B cell (primary cell): ENCODE measurements around the gene CCDC183. TPM values are rescaled to one million over a fixed set of nuclear protein-coding genes. Genes with fewer than 3 reads are reported as not detected.

Source experiments
- ATAC-seq: fragments of 200-7000 bp; cut with Tn5 transposase; one replicate; pipeline ENCODE4 v1.10.0; 2021; ENCODE audit warnings: low read depth, mild to moderate bottlenecking, moderate number of reproducible peaks, moderate library complexity
- CTCF ChIA-PET: fragments of 350-600 bp; sonication (Branson Sonifier 250); formaldehyde crosslinking; loops from one replicate; lab custom pipeline; 2021; ENCODE audit warnings: antibody characterized with exemption, inconsistent platforms; lab: Charles Lee
- POLR2A ChIA-PET: fragments of 350-600 bp; sonication (Branson Sonifier 250); formaldehyde crosslinking; loops from one replicate; lab custom pipeline; 2021; ENCODE audit warnings: antibody characterized with exemption; lab: Charles Lee
- DNase-seq: peaks from one replicate; pipeline ENCODE4 v3.0.0; 2013
- H2AFZ ChIP-seq: 2 replicates; pipeline ENCODE4 v1.6.1; 2012; ENCODE audit warnings: mild to moderate bottlenecking, low read depth, low read length; ENCODE audit not compliant: insufficient read depth, poor library complexity, severe bottlenecking
- H3K27ac ChIP-seq, 2 donors: 1 replicate in 1 of 2; 2 replicates in 1 of 2; pipeline ENCODE4 v1.5.1; 2012 to 2013; ENCODE audit warnings: low read length in 2 of 2, mild to moderate bottlenecking in 2 of 2, moderate library complexity in 1 of 2
- H3K27me3 ChIP-seq, 4 experiments: fragments of 200-600 bp in 1 of 4; sonication (generic) in 1 of 4; replicated peaks in 1 of 4; 1 replicate in 2 of 4; 2 replicates in 2 of 4; pipeline versions ENCODE4 v1.6.1 to v1.7.0; 2013 to 2016; ENCODE audit warnings: low read length in 3 of 4, mild to moderate bottlenecking in 2 of 4, mixed read lengths in 1 of 4, moderate library complexity in 1 of 4; ENCODE audit not compliant: insufficient read depth in 4 of 4, control insufficient read depth in 3 of 4; ENCODE audit errors: control extremely low read depth in 1 of 4
- H3K36me3 ChIP-seq, 2 experiments: replicated peaks in 1 of 2; 1 replicate in 1 of 2; 2 replicates in 1 of 2; pipeline versions ENCODE4 v1.6.1 to v1.7.1; 2013; ENCODE audit warnings: low read length in 1 of 2; ENCODE audit not compliant: insufficient read depth in 2 of 2, control insufficient read depth in 1 of 2; ENCODE audit errors: control extremely low read depth in 1 of 2, extremely low read depth in 1 of 2
- H3K4me1 ChIP-seq, 2 donors: fragments of 200-600 bp in 1 of 2; sonication (generic) in 1 of 2; 1 replicate in 1 of 2; 2 replicates in 1 of 2; pipeline versions ENCODE4 v1.5.1 to v1.6.1; 2013 to 2017; ENCODE audit warnings: low read length in 2 of 2; ENCODE audit not compliant: control insufficient read depth in 2 of 2, insufficient read depth in 2 of 2
- H3K4me2 ChIP-seq: replicated peaks from 2 replicates; pipeline ENCODE3; 2012; ENCODE audit warnings: mild to moderate bottlenecking, low read depth, low read length; ENCODE audit not compliant: poor library complexity, severe bottlenecking
- H3K4me3 ChIP-seq, 5 experiments: fragments of 200-600 bp in 1 of 5; sonication (generic) in 1 of 5; 1 replicate in 3 of 5; 2 replicates in 2 of 5; pipeline versions ENCODE4 v1.5.1 to v1.7.0; 2011 to 2016; ENCODE audit warnings: low read length in 4 of 5, mild to moderate bottlenecking in 4 of 5, low read depth in 2 of 5, control low read depth in 1 of 5, moderate library complexity in 1 of 5; ENCODE audit not compliant: insufficient read depth in 1 of 5; ENCODE audit errors: control extremely low read depth in 1 of 5, extremely low read depth in 1 of 5
- H3K79me2 ChIP-seq: fragments of 200-600 bp; sonication (generic); one replicate; pipeline ENCODE4 v1.6.0; 2016; ENCODE audit warnings: low read length; ENCODE audit not compliant: control insufficient read depth, insufficient read depth
- H3K9ac ChIP-seq: fragments of 200-600 bp; sonication (generic); 2 replicates; pipeline ENCODE4 v1.6.1; 2017; ENCODE audit warnings: mild to moderate bottlenecking, low read length, moderate library complexity
- H3K9me3 ChIP-seq, 3 donors: one replicate each; pipeline versions ENCODE4 v1.6.1 to v1.7.1; 2013; ENCODE audit warnings: low read length in 2 of 3; ENCODE audit not compliant: control insufficient read depth in 2 of 3, insufficient read depth in 1 of 3; ENCODE audit errors: control extremely low read depth in 1 of 3
- H4K20me1 ChIP-seq: 2 replicates; pipeline ENCODE4 v1.6.0; 2012; ENCODE audit warnings: mild to moderate bottlenecking, low read length; ENCODE audit not compliant: insufficient read depth, control insufficient read depth, poor library complexity, severe bottlenecking
- H3K27ac Mint-ChIP-seq: one replicate; pipeline ENCODE4 v1.8.0; 2021; ENCODE audit warnings: mixed read lengths
- H3K27me3 Mint-ChIP-seq: one replicate; pipeline ENCODE4 v1.8.0; 2021; ENCODE audit warnings: mixed read lengths
- H3K4me1 Mint-ChIP-seq: one replicate; pipeline ENCODE4 v1.8.0; 2021; ENCODE audit warnings: mixed read lengths
- H3K4me3 Mint-ChIP-seq: one replicate; pipeline ENCODE4 v1.8.0; 2021; ENCODE audit warnings: mixed read lengths
- H3K9me3 Mint-ChIP-seq: one replicate; pipeline ENCODE4 v1.8.0; 2022; ENCODE audit warnings: mixed read lengths; ENCODE audit not compliant: insufficient read depth
- CTCF ChIP-seq: fragments of 200-600 bp; IDR thresholded peaks from one replicate; pipeline ENCODE4 v1.8.0; 2022; ENCODE audit warnings: antibody characterized with exemption, mild to moderate bottlenecking
- EZH2 ChIP-seq: IDR thresholded peaks from 2 replicates; pipeline ENCODE4 v1.6.1; 2012; ENCODE audit warnings: borderline replicate concordance, low read depth, mild to moderate bottlenecking, moderate library complexity, low read length; ENCODE audit not compliant: insufficient read depth, poor library complexity, severe bottlenecking
- WGBS: methylation state at CpG from one replicate; pipeline ENCODE4 v1.1.5; 2013; ENCODE audit warnings: missing lambda C conversion rate; ENCODE audit not compliant: insufficient coverage; 5-methylcytosine and 5-hydroxymethylcytosine counted together
- intact Hi-C: fragments of 100-400 bp; cut with micrococcal nuclease; formaldehyde crosslinking; loops from one replicate; pipeline ENCODE4 v1.10.0; 2022
- polyA plus RNA-seq: library from polyadenylated mRNA; depleted of rRNA; stranded (reverse); fragments of >200 nt; gene quantifications from 2 replicates; pipeline ENCODE4 v1.2.3, GENCODE V29; 2012
- total RNA-seq, 2 donors: library from RNA; stranded (reverse); fragments of 120-200 nt in 1 of 2; gene quantifications; 1 replicate in 1 of 2; 2 replicates in 1 of 2; pipeline versions ENCODE4 v1.2.3 to v1.2.4, GENCODE V29; 2013 to 2022

The CCDC183 gene
- total and polyA plus RNA-seq, 2 donors (not counting 1 experiment from before 2014, with no cell fraction given): 1.8 to 4.9 TPM

- Histone ChIP-seq H3K27me3 (peaks cover 0 to 3% (median 0%) of the 10 kb centered on the region in 4 experiments), H4K20me1 (no peaks in the 10 kb centered on the region), H2AFZ (no peak overlapping the region), H3K27ac (no peak overlapping the region), H3K4me2 (peak overlapping the region; percentile 50), H3K9ac (no peak overlapping the region), H3K4me1 (peaks cover 49 to 78% of the 10 kb centered on the region in 2 donors), H3K79me2 (peaks cover 3% of the 10 kb centered on the region), H3K36me3 (no peaks in the 10 kb centered on the region), H3K4me3 (no peak overlapping the region), H3K9me3 (peaks cover 0 to 37% (median 3%) of the 10 kb centered on the region in 3 donors)
- ATAC-seq (no peak), DNase-seq (no peak)
- ChIA-PET CTCF (interaction anchor here (1.0 to 4.9 kb wide), 5 partner anchors 10 to 273 kb away, joined by 3 to 102 read pairs (median 8); partner anchors contain the start of gene FUT7), POLR2A (interaction anchor here (0.6 to 6.1 kb wide), 3 partner anchors 10 to 524 kb away, joined by 4 to 83 read pairs (median 39); partner anchors contain the start of gene LCN6)
- Mint-ChIP-seq H3K4me3 (peak overlapping the region; percentile 65), H3K4me1 (peaks cover 53% of the 10 kb centered on the region), H3K27me3 (no peaks in the 10 kb centered on the region), H3K27ac (peak overlapping the region; percentile 83), H3K9me3 (no peaks in the 10 kb centered on the region)
- TF ChIP-seq CTCF (no peak), EZH2 (no peak)
- WGBS: 75% methylated on average over 21 of the region's 27 CpGs
- intact Hi-C loops: loop anchor here (2.0 to 10.0 kb wide), 3 partner anchors 17 to 215 kb away; partner anchors contain the start of genes LCN10 and NOTCH1
These were observed 36.5 kb upstream of the CCDC183 start for GRCh38 chr9:136759436-136760325.
